H1 (cell line): Measurements from ENCODE around the gene SMDT1. TPM values are rescaled to one million over a fixed set of nuclear protein-coding genes. Genes with fewer than 3 reads are reported as not detected.

Experiments used
- CTCF ChIA-PET: fragments of 300-600 bp; sonication (Branson Sonifier 250); formaldehyde crosslinking; loops from one replicate; lab custom pipeline; 2021; ENCODE audit not compliant: partially characterized antibody; lab: Charles Lee
- POLR2A ChIA-PET: fragments of 300-600 bp; sonication (Branson Sonifier 250); formaldehyde crosslinking; loops from one replicate; lab custom pipeline; 2021; ENCODE audit warnings: inconsistent platforms; ENCODE audit not compliant: partially characterized antibody; lab: Charles Lee
- DNase-seq, 2 experiments: peaks; one replicate each; pipeline versions ENCODE4 v3.0.0 to v3.0.0-alpha.2; 2010 to 2022; ENCODE audit warnings: low spot score in 2 of 2, low read depth in 1 of 2, mixed read lengths in 1 of 2
- FAIRE-seq: peaks from 2 replicates; lab custom pipeline; 2011; peaks lifted over from hg19 to GRCh38; lab: Jason Lieb, UNC
- H2AFZ ChIP-seq: 2 replicates; pipeline ENCODE4 v1.8.1; 2012; ENCODE audit warnings: low read length, inconsistent platforms
- H2AK5ac ChIP-seq: 2 replicates; pipeline ENCODE4 v1.6.1; 2013; ENCODE audit warnings: low read depth, low read length
- H2BK120ac ChIP-seq: replicated peaks from 2 replicates; pipeline ENCODE3; 2013; ENCODE audit warnings: low read depth, low read length, inconsistent platforms
- H2BK12ac ChIP-seq: 2 replicates; pipeline ENCODE4 v1.6.1; 2013; ENCODE audit warnings: low read depth, low read length
- H2BK15ac ChIP-seq: 2 replicates; pipeline ENCODE4 v1.6.1; 2013; ENCODE audit warnings: low read length
- H2BK20ac ChIP-seq: 2 replicates; pipeline ENCODE4 v1.6.1; 2013; ENCODE audit warnings: low read length
- H2BK5ac ChIP-seq: 2 replicates; pipeline ENCODE4 v1.6.1; 2013; ENCODE audit warnings: low read depth, low read length
- H3K14ac ChIP-seq: 2 replicates; pipeline ENCODE4 v1.6.1; 2013; ENCODE audit warnings: inconsistent platforms; ENCODE audit not compliant: insufficient read length
- H3K18ac ChIP-seq: 2 replicates; pipeline ENCODE4 v1.6.1; 2013; ENCODE audit warnings: low read length; ENCODE audit errors: extremely low read depth
- H3K23ac ChIP-seq: 2 replicates; pipeline ENCODE4 v1.6.1; 2013; ENCODE audit warnings: inconsistent platforms; ENCODE audit not compliant: insufficient read length
- H3K23me2 ChIP-seq: 2 replicates; pipeline ENCODE4 v1.6.1; 2013; ENCODE audit warnings: low read depth, low read length
- H3K27ac ChIP-seq: 2 replicates; pipeline ENCODE4 v1.6.1; 2011; ENCODE audit warnings: low read depth, low read length, inconsistent platforms
- H3K27me3 ChIP-seq, 4 experiments: replicated peaks in 1 of 4; 1 replicate in 1 of 4; 2 replicates in 3 of 4; pipeline versions ENCODE4 v1.6.1 to v1.8.1; 2011 to 2013; ENCODE audit warnings: low read length in 3 of 4, mild to moderate bottlenecking in 3 of 4, inconsistent platforms in 2 of 4, mixed read lengths in 2 of 4, moderate library complexity in 1 of 4; ENCODE audit not compliant: control insufficient read depth in 3 of 4, insufficient read depth in 3 of 4; ENCODE audit errors: extremely low read depth in 1 of 4
- H3K36me3 ChIP-seq, 4 experiments: 2 replicates each; pipeline versions ENCODE4 v1.6.1 to v1.8.1; 2011 to 2013; ENCODE audit warnings: mild to moderate bottlenecking in 4 of 4, low read length in 3 of 4, moderate library complexity in 2 of 4, control low read depth in 1 of 4, inconsistent platforms in 1 of 4; ENCODE audit not compliant: insufficient read depth in 4 of 4, control insufficient read depth in 2 of 4
- H3K4ac ChIP-seq: replicated peaks from 2 replicates; pipeline ENCODE3; 2013; ENCODE audit warnings: low read length, low read depth, mixed read lengths, inconsistent platforms; ENCODE audit not compliant: insufficient read length
- H3K4me1 ChIP-seq, 4 experiments: replicated peaks in 1 of 4; 1 replicate in 1 of 4; 2 replicates in 3 of 4; pipeline versions ENCODE4 v1.6.1 to v1.8.1; 2011 to 2013; ENCODE audit warnings: low read length in 3 of 4, inconsistent platforms in 2 of 4, mixed read lengths in 1 of 4; ENCODE audit not compliant: insufficient read depth in 4 of 4, control insufficient read depth in 3 of 4
- H3K4me2 ChIP-seq, 2 experiments: 2 replicates each; pipeline versions ENCODE4 v1.6.1 to v1.8.1; 2011 to 2013; ENCODE audit warnings: low read depth in 2 of 2, low read length in 2 of 2, control low read depth in 1 of 2, inconsistent platforms in 1 of 2, mild to moderate bottlenecking in 1 of 2; ENCODE audit not compliant: insufficient read depth in 1 of 2
- H3K4me3 ChIP-seq, 4 experiments: fragments of 200-600, 300-600 bp in 1 of 4; sonication (generic), shearing (Covaris generic), sonication (Bioruptor Twin) in 1 of 4; 2 replicates each; pipeline versions ENCODE4 v1.5.1 to v1.8.1; 2011 to 2016; ENCODE audit warnings: low read length in 4 of 4, low read depth in 3 of 4, control low read depth in 2 of 4, inconsistent platforms in 2 of 4, mild to moderate bottlenecking in 2 of 4, mixed read lengths in 1 of 4, moderate library complexity in 1 of 4; ENCODE audit not compliant: insufficient read depth in 2 of 4; ENCODE audit errors: extremely low read depth in 1 of 4
- H3K56ac ChIP-seq: replicated peaks from 2 replicates; pipeline ENCODE3; 2013; ENCODE audit warnings: low read depth, mild to moderate bottlenecking, mixed read lengths, low read length, inconsistent platforms; ENCODE audit not compliant: insufficient read length
- H3K79me1 ChIP-seq: 2 replicates; pipeline ENCODE4 v1.6.1; 2013; ENCODE audit warnings: low read depth, low read length, control low read depth
- H3K79me2 ChIP-seq, 2 experiments: 2 replicates each; pipeline versions ENCODE4 v1.6.1 to v1.8.1; 2012 to 2013; ENCODE audit warnings: low read length in 2 of 2, mild to moderate bottlenecking in 2 of 2, inconsistent platforms in 1 of 2; ENCODE audit not compliant: insufficient read depth in 2 of 2, control insufficient read depth in 1 of 2
- H3K9ac ChIP-seq, 4 experiments: replicated peaks in 1 of 4; 1 replicate in 1 of 4; 2 replicates in 3 of 4; pipeline versions ENCODE4 v1.6.1 to v1.8.1; 2011 to 2013; ENCODE audit warnings: low read depth in 3 of 4, low read length in 3 of 4, control low read depth in 2 of 4, mild to moderate bottlenecking in 2 of 4, moderate library complexity in 2 of 4, inconsistent platforms in 1 of 4; ENCODE audit errors: extremely low read depth in 1 of 4
- H3K9me3 ChIP-seq, 2 experiments: 2 replicates each; pipeline versions ENCODE4 v1.6.1 to v1.8.1; 2012 to 2013; ENCODE audit warnings: mild to moderate bottlenecking in 2 of 2, moderate library complexity in 2 of 2, control low read depth in 1 of 2, inconsistent platforms in 1 of 2, low read depth in 1 of 2, low read length in 1 of 2, mixed read lengths in 1 of 2; ENCODE audit not compliant: insufficient read depth in 2 of 2
- H4K20me1 ChIP-seq, 2 experiments: replicated peaks in 1 of 2; 2 replicates each; pipeline versions ENCODE3 to v1.8.1; 2011 to 2013; ENCODE audit warnings: inconsistent platforms in 2 of 2, low read length in 2 of 2, mild to moderate bottlenecking in 1 of 2; ENCODE audit not compliant: insufficient read depth in 2 of 2, control insufficient read depth in 1 of 2
- H4K5ac ChIP-seq: 2 replicates; pipeline ENCODE4 v1.6.1; 2013; ENCODE audit warnings: low read length, low read depth, mixed read lengths, inconsistent platforms; ENCODE audit not compliant: insufficient read length
- H4K8ac ChIP-seq: 2 replicates; pipeline ENCODE4 v1.8.0; 2013; ENCODE audit warnings: mild to moderate bottlenecking, moderate library complexity, low read length, inconsistent platforms; ENCODE audit not compliant: insufficient read depth; ENCODE audit errors: extremely low read depth
- H4K91ac ChIP-seq: replicated peaks from 2 replicates; pipeline ENCODE3; 2013; ENCODE audit warnings: low read length, mixed read lengths, inconsistent platforms; ENCODE audit not compliant: insufficient read length
- ASH2L ChIP-seq: fragments of 200-600, 300-600 bp; sonication (generic); IDR thresholded peaks from one replicate; pipeline ENCODE4 v1.7.1; 2017; ENCODE audit warnings: low read length
- ATF2 ChIP-seq: IDR thresholded peaks from 2 replicates; pipeline ENCODE4 v1.6.1; 2012; ENCODE audit warnings: low read length, inconsistent platforms
- CBX5 ChIP-seq: fragments of 300-800, 300-1000 bp; sonication (generic); IDR thresholded peaks from 2 replicates; pipeline ENCODE4 v1.7.1; 2016; ENCODE audit warnings: antibody characterized with exemption, low read length, low read depth
- CHD2 ChIP-seq: IDR thresholded peaks from 2 replicates; pipeline ENCODE4 v1.6.1; 2012; ENCODE audit warnings: low read length, improper control_type of control experiment
- E2F6 ChIP-seq: IDR thresholded peaks from 2 replicates; pipeline ENCODE4 v1.6.1; 2012; ENCODE audit warnings: inconsistent platforms
- JUN ChIP-seq: IDR thresholded peaks from 2 replicates; pipeline ENCODE4 v1.6.1; 2011; ENCODE audit warnings: low read depth, mild to moderate bottlenecking, improper control_type of control experiment, low read length
- POLR2A ChIP-seq, 2 experiments: IDR thresholded peaks; 1 replicate in 1 of 2; 2 replicates in 1 of 2; pipeline ENCODE4 v1.6.1; 2011; ENCODE audit warnings: low read depth in 2 of 2, low read length in 2 of 2, mild to moderate bottlenecking in 2 of 2; ENCODE audit errors: control extremely low read depth in 1 of 2
- POU5F1 ChIP-seq: IDR thresholded peaks from 2 replicates; pipeline ENCODE4 v1.6.1; 2011; ENCODE audit warnings: low read depth, mild to moderate bottlenecking, low read length, moderate library complexity
- RXRA ChIP-seq: IDR thresholded peaks from 2 replicates; pipeline ENCODE4 v1.6.1; 2011; ENCODE audit warnings: low read depth, mild to moderate bottlenecking, low read length, moderate library complexity; ENCODE audit not compliant: insufficient read depth
- SIX5 ChIP-seq: IDR thresholded peaks from 2 replicates; pipeline ENCODE4 v1.6.1; 2011; ENCODE audit warnings: mild to moderate bottlenecking, low read depth, low read length
- SP4 ChIP-seq: IDR thresholded peaks from 2 replicates; pipeline ENCODE4 v1.6.1; 2012; ENCODE audit warnings: low read length, inconsistent platforms
- SRF ChIP-seq: IDR thresholded peaks from 2 replicates; pipeline ENCODE4 v1.6.1; 2011; ENCODE audit warnings: mild to moderate bottlenecking, low read depth, low read length, moderate library complexity
- SUZ12 ChIP-seq: fragments of 200-600 bp; sonication (generic); IDR thresholded peaks from 2 replicates; pipeline ENCODE4 v1.6.1; 2012; ENCODE audit warnings: mild to moderate bottlenecking, inconsistent platforms, low read length, moderate library complexity, mixed read lengths
- YY1 ChIP-seq: IDR thresholded peaks from 2 replicates; pipeline ENCODE4 v1.6.1; 2011; ENCODE audit warnings: low read depth, mild to moderate bottlenecking, low read length
- whole genome bisulfite sequencing, 2 experiments: shearing (Covaris generic) in 1 of 2; methylation state at CpG; one replicate each; pipeline versions ENCODE4 v1.1.6 to v1.1.7; 2013 to 2015; ENCODE audit warnings: low lambda C conversion rate in 2 of 2, mixed read lengths in 2 of 2, inconsistent platforms in 1 of 2, low coverage in 1 of 2, missing lambda C conversion rate in 1 of 2; ENCODE audit not compliant: insufficient replicate concordance in 2 of 2, insufficient coverage in 1 of 2, insufficient read length in 1 of 2; ENCODE audit errors: extremely low coverage in 1 of 2, missing lambda C conversion rate in 1 of 2; 5-methylcytosine and 5-hydroxymethylcytosine counted together
- polyA plus RNA-seq, 7 experiments: library from polyadenylated mRNA; depleted of rRNA in 3 of 7; stranded (reverse) in 5 of 7; unstranded in 2 of 7; fragments of >200 nt in 5 of 7; fragments of 200-250 nt in 2 of 7; gene quantifications; 1 replicate in 5 of 7; 2 replicates in 1 of 7; 4 replicates in 1 of 7; pipeline versions ENCODE4 v1.2.1 to v1.2.3, GENCODE V29; 2011 to 2013; ENCODE audit warnings: missing spikeins in 2 of 7, mixed read lengths in 2 of 7
- total RNA-seq: library from RNA; stranded (reverse); fragmentation: NEBNext Ultra II Directional; extraction: Animal tissue kit (Norgen Biotek cat#: 25700); gene quantifications from 2 replicates; pipeline ENCODE4 v1.2.1, GENCODE V29; 2021

Gene SMDT1
- total and polyA plus RNA-seq, 2 of the 8 experiments (the other 6 are each of a cell fraction or from before 2014, with no cell fraction given), result 34.9 to 35.6 TPM

- H2AFZ ChIP-seq, result no peak overlapping the region
- H3K18ac ChIP-seq, result no peak overlapping the region
- peaks cover 4% of the 10 kb centered on the region; the same call in 1 of the 2 replicates for H3K79me1 ChIP-seq
- H2BK12ac ChIP-seq, result no peak overlapping the region
- no peaks in the 10 kb centered on the region; a peak in 1 of 4 replicates for H3K9me3 ChIP-seq
- no peak overlapping the region for H3K23ac ChIP-seq
- no peak overlapping the region for H4K91ac ChIP-seq
- H2BK15ac ChIP-seq, result no peak overlapping the region
- ChIA-PET POLR2A (no interaction called here), CTCF (interaction anchor here (0.9 kb wide), 1 partner anchor 49 kb away, joined by 3 read pairs; no protein-coding TSS in a partner anchor)
- DNase-seq (no peak), FAIRE-seq (no peak)
- no peak overlapping the region for H3K4me2 ChIP-seq
- H3K27me3 ChIP-seq, result no peaks in the 10 kb centered on the region
- peaks cover 7 to 17% of the 10 kb centered on the region in 2 experiments; a peak in 3 of 4 replicates for H3K79me2 ChIP-seq
- H3K36me3 ChIP-seq, result peaks cover 5 to 31% (median 27%) of the 10 kb centered on the region in 4 experiments
- no peak overlapping the region for H2BK20ac ChIP-seq
- H3K27ac ChIP-seq, result no peak overlapping the region
- H3K4me3 ChIP-seq, result no peak overlapping the region
- no peak overlapping the region for H4K8ac ChIP-seq
- H2AK5ac ChIP-seq, result no peak overlapping the region
- H3K4me1 ChIP-seq, result no peaks in the 10 kb centered on the region
- WGBS, 2 experiments, result 90% methylated on average over 6 of the region's 6 CpGs; no CpG with 5 or more reads in 1 of the 2 experiments
- peaks cover 0 to 4% of the 10 kb centered on the region in 2 experiments for H4K20me1 ChIP-seq
- H3K4ac ChIP-seq, result no peak overlapping the region
- no peak overlapping the region for H2BK120ac ChIP-seq
- H3K9ac ChIP-seq, result no peak overlapping the region
- H3K23me2 ChIP-seq, result peaks cover 2% of the 10 kb centered on the region; the same call in 1 of the 2 replicates
- no peak overlapping the region for H3K14ac ChIP-seq
- no peak overlapping the region for H3K56ac ChIP-seq
- H4K5ac ChIP-seq, result no peak overlapping the region
- H2BK5ac ChIP-seq, result no peak overlapping the region
- no peak for TF ChIP-seq SUZ12
- no peak for TF ChIP-seq SIX5
- TF ChIP-seq YY1, result no peak
- no peak for TF ChIP-seq SRF
- no peak for TF ChIP-seq JUN
- no peak for TF ChIP-seq POU5F1
- no peak for TF ChIP-seq POLR2A (IDR thresholded peaks at IDR 0.05; ENCODE audit: control extremely low read depth in 1 of 2, low read depth in 2 of 2, low read length in 2 of 2)
- no peak for TF ChIP-seq ATF2
- TF ChIP-seq SP4, result no peak
- no peak for TF ChIP-seq E2F6
- TF ChIP-seq RXRA, result no peak
- no peak for TF ChIP-seq CHD2
- TF ChIP-seq CBX5, result no peak
- TF ChIP-seq ASH2L, result no peak
Observed at GRCh38 chr22:42086051-42086450, 6.6 kb downstream of the SMDT1 start.
